Endothelial cell of umbilical vein (primary cell): ENCODE data around the gene TAF7. TPM values are rescaled to one million over a fixed set of nuclear protein-coding genes. Genes with fewer than 3 reads are reported as not detected.

Source experiments
- Bru-seq: library from RNA; stranded (reverse); fragments of 400-500 nt; gene quantifications from one replicate; lab custom pipeline; 2021; lab: Mats Ljungman, UMichigan
- BruChase-seq, 2 experiments: library from RNA; stranded (reverse); fragments of 400-500 nt; gene quantifications; one replicate each; lab custom pipeline; 2021; lab: Mats Ljungman, UMichigan
- BruUV-seq: library from RNA; stranded (reverse); fragments of 400-500 nt; replicated peaks from 2 replicates; lab custom pipeline; 2021; lab: Mats Ljungman, UMichigan
- CTCF ChIA-PET: fragments of 300-600, 350-600 bp; sonication (Branson Sonifier 250); formaldehyde crosslinking; loops from one replicate; lab custom pipeline; 2021; ENCODE audit warnings: antibody characterized with exemption, inconsistent platforms; lab: Charles Lee
- POLR2A ChIA-PET: fragments of 300-600, 350-600 bp; sonication (Branson Sonifier 250); formaldehyde crosslinking; loops from one replicate; lab custom pipeline; 2021; ENCODE audit warnings: antibody characterized with exemption, inconsistent platforms; lab: Charles Lee
- DNase-seq: peaks from one replicate; pipeline ENCODE4 v3.0.0-alpha.2; 2011; ENCODE audit warnings: low read depth, low spot score
- FAIRE-seq: peaks from 2 replicates; lab custom pipeline; 2011; peaks lifted over from hg19 to GRCh38; lab: Jason Lieb, UNC
- H2AFZ ChIP-seq: 2 replicates; pipeline ENCODE4 v1.6.0; 2012; ENCODE audit warnings: low read depth, low read length, control low read depth, inconsistent platforms
- H3K27ac ChIP-seq: 2 replicates; pipeline ENCODE4 v1.5.1; 2011; ENCODE audit warnings: low read depth, mild to moderate bottlenecking, control low read depth, low read length, moderate library complexity; ENCODE audit not compliant: insufficient read depth
- H3K27me3 ChIP-seq, 2 experiments: 2 replicates each; pipeline versions ENCODE4 v1.6.0 to v1.6.1; 2011; ENCODE audit warnings: low read length in 2 of 2, mixed read lengths in 1 of 2; ENCODE audit not compliant: control insufficient read depth in 2 of 2, insufficient read depth in 2 of 2
- H3K36me3 ChIP-seq, 2 experiments: 2 replicates in 1 of 2; 3 replicates in 1 of 2; pipeline ENCODE4 v1.5.1; 2011; ENCODE audit warnings: low read length in 2 of 2, mild to moderate bottlenecking in 1 of 2, moderate library complexity in 1 of 2; ENCODE audit not compliant: control insufficient read depth in 2 of 2, insufficient read depth in 2 of 2; ENCODE audit errors: extremely low read depth in 1 of 2
- H3K4me1 ChIP-seq: 3 replicates; pipeline ENCODE4 v1.5.1; 2011; ENCODE audit warnings: mild to moderate bottlenecking, low read length; ENCODE audit not compliant: control insufficient read depth, insufficient read depth; ENCODE audit errors: extremely low read depth
- H3K4me2 ChIP-seq: 2 replicates; pipeline ENCODE4 v1.6.1; 2011; ENCODE audit warnings: low read length, control low read depth, mixed read lengths; ENCODE audit not compliant: insufficient read depth
- H3K4me3 ChIP-seq, 3 experiments: fragments of 200-600 bp in 1 of 3; sonication (generic), shearing (Covaris generic) in 1 of 3; replicated peaks in 1 of 3; 2 replicates each; pipeline ENCODE4 v1.5.1; 2011 to 2016; ENCODE audit warnings: control low read depth in 3 of 3, low read length in 3 of 3, mild to moderate bottlenecking in 2 of 3, inconsistent platforms in 1 of 3, low read depth in 1 of 3, moderate library complexity in 1 of 3; ENCODE audit not compliant: insufficient read depth in 1 of 3
- H3K79me2 ChIP-seq: 2 replicates; pipeline ENCODE4 v1.6.0; 2012; ENCODE audit warnings: low read length, inconsistent platforms; ENCODE audit not compliant: control insufficient read depth, insufficient read depth
- H3K9ac ChIP-seq: replicated peaks from 2 replicates; pipeline ENCODE3; 2011; ENCODE audit warnings: low read length, control low read depth; ENCODE audit not compliant: insufficient read depth; ENCODE audit errors: extremely low read depth
- H3K9me1 ChIP-seq: replicated peaks from 3 replicates; pipeline ENCODE4 v1.6.0; 2011; ENCODE audit warnings: mild to moderate bottlenecking, low read length; ENCODE audit not compliant: control insufficient read depth, insufficient read depth; ENCODE audit errors: extremely low read depth
- H3K9me3 ChIP-seq: replicated peaks from 2 replicates; pipeline ENCODE4 v1.5.1; 2012; ENCODE audit warnings: low read length, inconsistent platforms; ENCODE audit not compliant: control insufficient read depth, insufficient read depth
- H4K20me1 ChIP-seq: replicated peaks from 2 replicates; pipeline ENCODE3; 2011; ENCODE audit warnings: mild to moderate bottlenecking, low read length; ENCODE audit not compliant: control insufficient read depth, insufficient read depth; ENCODE audit errors: extremely low read depth
- CTCF ChIP-seq, 2 donors: IDR thresholded peaks; 1 replicate in 1 of 2; 2 replicates in 1 of 2; pipeline ENCODE4 v1.5.1; 2011; ENCODE audit warnings: low read length in 2 of 2, mild to moderate bottlenecking in 2 of 2, moderate library complexity in 2 of 2, control low read depth in 1 of 2, inconsistent platforms in 1 of 2, low read depth in 1 of 2; ENCODE audit not compliant: insufficient read depth in 1 of 2; ENCODE audit errors: extremely low read depth in 1 of 2
- EZH2 ChIP-seq: IDR thresholded peaks from 2 replicates; pipeline ENCODE4 v1.6.1; 2012; ENCODE audit warnings: borderline replicate concordance, low read depth, mild to moderate bottlenecking, moderate library complexity, low read length, inconsistent platforms; ENCODE audit not compliant: severe bottlenecking
- FOS ChIP-seq: IDR thresholded peaks from 2 replicates; pipeline ENCODE4 v1.6.1; 2011; ENCODE audit warnings: mild to moderate bottlenecking, low read length, moderate library complexity, borderline replicate concordance; ENCODE audit not compliant: insufficient read depth
- GATA2 ChIP-seq: IDR thresholded peaks from 2 replicates; pipeline ENCODE4 v1.7.0; 2011; ENCODE audit warnings: low read depth, mild to moderate bottlenecking, moderate library complexity, mixed read lengths, low read length; ENCODE audit not compliant: insufficient read length, insufficient read depth
- JUN ChIP-seq: IDR thresholded peaks from 2 replicates; pipeline ENCODE4 v1.6.1; 2011; ENCODE audit warnings: borderline replicate concordance, low read depth; ENCODE audit not compliant: insufficient read length, insufficient read depth
- MYC ChIP-seq: IDR thresholded peaks from one replicate; pipeline ENCODE4 v1.6.1; 2011; ENCODE audit warnings: mild to moderate bottlenecking, low read depth, low read length
- POLR2A ChIP-seq: IDR thresholded peaks from 2 replicates; pipeline ENCODE4 v1.6.1; 2012; ENCODE audit warnings: low read depth, mild to moderate bottlenecking, control low read depth, low read length
- POLR2AphosphoS5 ChIP-seq: IDR thresholded peaks from 2 replicates; pipeline ENCODE4 v1.6.1; 2012; ENCODE audit warnings: low read depth, mild to moderate bottlenecking, control low read depth, low read length, moderate library complexity; ENCODE audit not compliant: insufficient read depth
- dilution Hi-C: fragments of 300-500 bp; cut with MboI; formaldehyde crosslinking; loops from one replicate; pipeline ENCODE4 v1.15.0; 2019; ENCODE audit warnings: low sequenced_read_pairs; ENCODE audit not compliant: extremely low pct_ligation_motif_present
- intact Hi-C: fragments of 100-400 bp; cut with micrococcal nuclease; formaldehyde crosslinking; loops from one replicate; pipeline ENCODE4 v1.10.0; 2022
- long read RNA-seq: library from polyadenylated mRNA; stranded (forward); transcript quantifications from one replicate; pipeline ENCODE4 v2.0.0, GENCODE V29; 2021
- polyA minus RNA-seq, 3 experiments: library from RNA; depleted of rRNA, polyadenylated mRNA; stranded (reverse); fragments of >200 nt; gene quantifications; 1 replicate in 1 of 3; 2 replicates in 2 of 3; pipeline ENCODE4 v1.2.3, GENCODE V29; 2011
- polyA plus RNA-seq, 4 experiments: library from polyadenylated mRNA; depleted of rRNA in 3 of 4; stranded (reverse) in 3 of 4; unstranded in 1 of 4; fragments of >200 nt; gene quantifications; 2 replicates each; pipeline versions ENCODE4 v1.2.1 to v1.2.3, GENCODE V29; 2011 to 2012; ENCODE audit warnings: missing spikeins in 1 of 4
- total RNA-seq: library from RNA; stranded (reverse); gene quantifications from 2 replicates; pipeline ENCODE4 v1.2.3, GENCODE V29; 2021
- TF ChIP-seq, protein P1 (sequence below): IDR thresholded peaks from 2 replicates; pipeline ENCODE4 v1.6.1; 2011; ENCODE audit not compliant: insufficient read depth, insufficient read length

Gene TAF7, protein sequence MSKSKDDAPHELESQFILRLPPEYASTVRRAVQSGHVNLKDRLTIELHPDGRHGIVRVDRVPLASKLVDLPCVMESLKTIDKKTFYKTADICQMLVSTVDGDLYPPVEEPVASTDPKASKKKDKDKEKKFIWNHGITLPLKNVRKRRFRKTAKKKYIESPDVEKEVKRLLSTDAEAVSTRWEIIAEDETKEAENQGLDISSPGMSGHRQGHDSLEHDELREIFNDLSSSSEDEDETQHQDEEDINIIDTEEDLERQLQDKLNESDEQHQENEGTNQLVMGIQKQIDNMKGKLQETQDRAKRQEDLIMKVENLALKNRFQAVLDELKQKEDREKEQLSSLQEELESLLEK
- 55.0 and 62.0 TPM in 2 replicates for total RNA-seq
- polyA plus RNA-seq = 14.2 and 21.8 TPM in 2 replicates
- 28.2 and 29.1 TPM in 2 replicates for polyA plus RNA-seq (2011; cell fraction: cytosol; rRNA removed)
- 19.8 and 26.4 TPM in 2 replicates for polyA plus RNA-seq (2011; cell fraction: nucleus; rRNA removed)
- 62.4 and 78.7 TPM in 2 replicates for polyA plus RNA-seq (2012)
- polyA minus RNA-seq = 30.5 and 32.1 TPM in 2 replicates
- 14.5 TPM for polyA minus RNA-seq (2011; cell fraction: cytosol; rRNA and poly(A)+ RNA removed)
- 18.8 and 20.4 TPM in 2 replicates for polyA minus RNA-seq (2011; cell fraction: nucleus; rRNA and poly(A)+ RNA removed)
- percentile 97 among the genes with signal in this experiment for Bru-seq, nascent RNA
- BruChase-seq, experiment 1, labeled RNA remaining after a 6-hour chase = percentile 98 among the genes with signal in this experiment
- percentile 100 among the genes with signal in this experiment for BruChase-seq, experiment 2, labeled RNA remaining after a 2-hour chase
- long read RNA-seq, transcript TAF7-201 (1 exons, 2,334 nt) = major isoform, 226 of 228 reads
- long read RNA-seq, partial matches to known transcripts = 0 of 228 reads
- long read RNA-seq, other reads (novel, unspliced or antisense) = 2 of 228 reads

DNA sequence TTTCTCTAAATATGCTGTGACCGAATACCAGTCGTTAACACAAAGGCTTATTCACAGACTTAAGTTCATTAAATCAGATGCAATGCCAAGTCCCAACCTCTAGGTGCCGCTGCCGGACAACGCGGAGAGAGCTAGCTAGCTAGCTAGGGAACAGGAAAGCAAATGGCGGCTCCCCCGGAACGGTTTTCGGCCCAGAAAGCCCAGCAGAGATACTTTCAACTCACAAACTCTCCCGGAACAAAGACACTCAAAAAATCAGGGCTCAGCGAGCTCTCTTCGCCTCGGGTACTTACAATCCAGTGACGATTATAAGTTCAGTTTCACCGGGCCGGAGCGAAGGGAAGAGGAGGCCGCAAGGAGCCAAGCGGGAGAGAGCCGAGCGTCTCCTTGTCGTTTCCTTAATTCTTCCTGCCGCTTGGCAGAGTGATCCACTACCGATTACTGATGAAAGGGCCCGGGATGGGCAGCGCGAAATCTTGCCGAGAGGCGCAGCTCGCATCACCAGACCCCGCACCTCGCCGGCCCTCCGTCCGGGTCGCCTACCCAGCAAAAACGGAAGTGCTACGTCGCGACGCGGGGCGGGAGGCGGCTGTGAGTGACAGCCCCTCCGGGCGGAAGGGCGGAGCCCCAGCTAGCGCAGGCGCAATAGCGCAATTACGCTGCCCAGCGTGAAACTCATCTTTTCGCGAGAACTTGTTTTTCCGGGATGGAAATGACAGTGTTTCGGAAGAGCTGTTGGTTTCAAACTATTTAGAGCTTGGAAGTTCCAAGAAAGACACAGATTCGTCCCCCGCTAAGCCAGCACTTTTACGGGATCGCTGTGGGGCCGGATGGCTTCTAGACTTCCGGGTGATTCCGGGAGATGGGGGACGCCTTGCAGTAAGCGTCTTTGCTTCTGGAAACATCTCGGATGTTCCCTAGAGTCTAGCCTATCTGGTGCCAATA lies at the start of gene TAF7:
TSS of gene TAF7 (minus strand) at position 560 of the 945 bp plus-strand sequence. CDS start 740 bp downstream, outside the sequence.
- peaks cover 15% of the 10 kb centered on the region for H3K9me3 ChIP-seq
- BruUV-seq = TSS peak; percentile 80
- CTCF ChIA-PET = interaction anchor here (0.6 to 2.8 kb wide), 26 partner anchors 8 to 304 kb away, joined by 3 to 19 read pairs (median 4); partner anchors contain the start of genes PCDHGA1, PCDHGA10, PCDHGA11 and PCDHGA12

More for the DNA sequence above, at the start of gene TAF7:
- Histone ChIP-seq H3K4me3 (peak within 1 kb of the TSS; percentile 56 to 91 (median 87)), H3K36me3 (peaks cover 0 to 11% of the 10 kb centered on the region in 2 experiments), H3K9ac (peak within 1 kb of the TSS; percentile 96), H2AFZ (peak within 1 kb of the TSS; percentile 84), H3K4me1 (no peaks in the 10 kb centered on the region), H4K20me1 (peaks cover 9% of the 10 kb centered on the region), H3K27ac (peak within 1 kb of the TSS; percentile 91), H3K79me2 (peaks cover 22% of the 10 kb centered on the region), H3K4me2 (peak within 1 kb of the TSS; percentile 78), H3K9me1 (no peaks in the 10 kb centered on the region), H3K27me3 (no peaks in the 10 kb centered on the region)
- dilution Hi-C loops = no loop called here
- DNase-seq (peak; percentile 91), FAIRE-seq (peak; percentile 82)
- TF ChIP-seq JUN = no peak
- TF ChIP-seq, protein P1, sequence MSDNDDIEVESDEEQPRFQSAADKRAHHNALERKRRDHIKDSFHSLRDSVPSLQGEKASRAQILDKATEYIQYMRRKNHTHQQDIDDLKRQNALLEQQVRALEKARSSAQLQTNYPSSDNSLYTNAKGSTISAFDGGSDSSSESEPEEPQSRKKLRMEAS = no peak
- no peak for TF ChIP-seq GATA2
- peak; percentile 94 for TF ChIP-seq POLR2A
- TF ChIP-seq CTCF (IDR thresholded peaks at IDR 0.05; ENCODE audit: extremely low read depth in 1 of 2, insufficient read depth in 1 of 2, low read depth in 1 of 2, low read length in 2 of 2) = peak; percentile 78 to 88
- TF ChIP-seq EZH2 = no peak
- peak; percentile 82 for TF ChIP-seq POLR2AphosphoS5
- peak; percentile 8 for TF ChIP-seq FOS
- TF ChIP-seq MYC = no peak
- intact Hi-C loops = loop anchor here (1.0 to 2.0 kb wide), 2 partner anchors 22 to 240 kb away; partner anchors contain the start of gene PCDHGA3
- POLR2A ChIA-PET = interaction anchor here (0.9 to 1.6 kb wide), 3 partner anchors 10 to 244 kb away, joined by 3 to 7 read pairs (median 4); partner anchors contain the start of genes PCDHGA1 and PCDHGA3
